Activated naive CD4-positive, alpha-beta T cell (primary cell): ENCODE data around the gene AGAP1.

Experiments used
- DNase-seq, 4 experiments: peaks; one replicate each; lab custom pipeline; 2025; lab: John Stamatoyannopoulos, UW

The AGAP1 gene

DNA sequence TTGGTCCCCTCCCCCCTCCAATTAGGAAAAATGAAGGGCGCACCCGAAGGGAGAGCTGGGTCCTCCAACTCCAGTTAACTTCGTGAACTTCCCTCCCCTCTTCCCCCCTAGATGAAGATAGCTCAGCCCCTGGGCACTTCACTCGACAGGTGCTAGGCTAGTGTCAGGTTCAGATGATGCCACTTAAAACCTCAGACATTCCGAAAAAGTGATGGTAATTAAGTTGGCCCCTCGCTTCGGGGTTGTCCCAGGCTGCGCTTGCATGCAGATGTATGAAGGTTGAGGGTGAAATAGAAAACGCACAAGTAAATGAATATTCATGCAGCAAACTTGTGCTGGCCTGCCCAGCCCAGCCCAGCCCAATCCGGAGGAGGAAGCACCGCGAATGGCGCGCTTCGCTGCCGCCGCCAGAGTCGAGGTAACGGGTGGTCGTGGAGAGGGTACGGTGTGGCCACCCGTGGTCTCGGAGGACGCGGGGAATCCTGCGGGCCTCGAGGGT, 677.4 kb downstream of the AGAP1 start:
- no peak for DNase-seq

DNA sequence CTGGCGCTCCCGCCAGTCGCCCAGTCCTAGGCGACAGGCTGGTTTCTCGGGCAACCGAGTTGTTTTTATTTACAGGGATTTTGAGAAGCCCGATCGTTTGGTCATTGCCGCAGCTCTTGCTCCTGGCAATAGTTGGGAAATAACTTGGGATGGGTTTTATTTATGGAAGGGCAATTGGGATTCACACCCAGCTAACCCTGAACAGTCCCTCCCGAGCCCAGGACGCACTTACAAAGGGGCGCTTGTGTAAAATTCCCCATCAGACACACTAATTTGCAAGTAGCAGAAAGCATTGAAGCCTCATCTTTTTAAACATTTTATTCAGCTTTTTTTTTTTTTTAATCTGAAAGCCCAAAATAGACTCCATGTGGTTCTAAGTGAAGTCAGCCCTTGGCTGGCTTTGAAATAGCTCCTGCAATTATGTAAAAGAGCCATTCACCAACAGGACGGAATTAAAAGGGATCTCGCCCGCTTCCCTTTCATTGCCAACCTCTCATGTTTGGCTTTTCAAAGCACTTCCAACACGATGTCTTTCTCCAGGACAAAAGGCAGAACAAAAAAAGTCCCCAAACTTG, 677.9 kb downstream of the AGAP1 start:
- DNase-seq: no peak

- DNase-seq: no peak
Observed at GRCh38 chr2:236172255-236173035, 678.6 kb downstream of the AGAP1 start.

DNA sequence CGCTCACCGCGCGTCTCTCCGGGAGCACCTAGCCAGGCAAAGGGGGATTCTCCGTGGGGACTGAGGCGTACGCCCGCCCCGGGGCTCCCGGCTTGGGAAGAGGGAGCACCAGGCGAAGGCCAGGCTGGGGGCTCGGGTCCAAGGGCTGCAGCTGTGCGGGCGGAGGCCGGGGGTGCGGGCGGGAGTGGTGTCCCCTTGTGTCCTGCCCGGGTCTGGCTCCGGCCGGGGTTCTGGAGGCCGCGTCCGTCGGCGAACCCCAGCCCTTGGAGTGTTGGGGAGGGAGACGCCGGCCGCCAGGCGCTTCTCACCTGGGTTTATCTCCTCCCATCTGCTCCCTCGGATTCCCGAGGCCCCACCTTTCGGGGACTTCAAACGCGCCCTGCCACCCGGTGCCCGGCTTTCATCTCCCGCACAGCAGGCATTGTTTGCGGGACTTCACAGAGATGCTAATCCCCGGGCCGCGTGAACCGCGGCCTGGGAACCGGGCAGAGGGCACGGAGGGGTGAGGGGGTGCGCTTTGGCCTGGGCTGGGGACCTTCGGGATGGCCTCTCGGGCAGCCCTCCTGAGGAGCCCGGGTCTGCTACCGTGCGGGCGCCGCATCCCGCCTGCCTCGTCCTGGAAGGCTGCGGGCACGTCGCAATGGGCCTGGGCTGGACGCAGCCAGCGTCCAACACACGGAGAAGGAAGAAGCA, 679.3 kb downstream of the AGAP1 start:
- DNase-seq: no peak

GRCh38 chr2:236173729-236174607, 680.1 kb downstream of the AGAP1 start:
- no peak for DNase-seq

DNA sequence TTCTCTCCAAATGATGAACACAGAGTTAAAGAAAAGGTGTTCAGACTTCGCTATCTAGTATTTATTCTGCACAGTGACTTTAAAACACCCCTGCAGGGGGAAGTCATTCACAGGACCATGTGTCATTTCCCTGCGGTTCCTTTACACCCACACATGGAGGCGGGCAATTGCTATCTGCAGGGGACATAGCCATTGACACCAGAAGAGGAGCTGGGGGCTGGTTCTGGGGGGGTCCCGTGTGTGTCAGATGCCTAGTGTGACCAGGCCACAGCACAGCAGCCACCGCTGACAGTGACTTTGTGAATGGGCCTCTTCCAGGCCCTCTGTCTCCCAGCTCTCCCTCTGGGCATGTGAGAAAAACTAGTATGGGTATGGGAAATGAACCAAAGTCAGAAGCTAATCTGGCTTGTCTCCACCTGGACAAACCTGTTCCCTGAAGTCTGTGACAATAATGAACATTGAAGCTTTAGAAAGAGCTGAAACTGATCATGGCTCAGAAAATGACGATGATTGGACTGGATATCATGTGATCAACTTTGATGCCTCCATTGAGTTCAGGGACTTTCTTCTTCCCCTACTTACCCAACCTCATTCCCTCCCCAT, 681.8 kb downstream of the AGAP1 start:
- no peak for DNase-seq

DNA sequence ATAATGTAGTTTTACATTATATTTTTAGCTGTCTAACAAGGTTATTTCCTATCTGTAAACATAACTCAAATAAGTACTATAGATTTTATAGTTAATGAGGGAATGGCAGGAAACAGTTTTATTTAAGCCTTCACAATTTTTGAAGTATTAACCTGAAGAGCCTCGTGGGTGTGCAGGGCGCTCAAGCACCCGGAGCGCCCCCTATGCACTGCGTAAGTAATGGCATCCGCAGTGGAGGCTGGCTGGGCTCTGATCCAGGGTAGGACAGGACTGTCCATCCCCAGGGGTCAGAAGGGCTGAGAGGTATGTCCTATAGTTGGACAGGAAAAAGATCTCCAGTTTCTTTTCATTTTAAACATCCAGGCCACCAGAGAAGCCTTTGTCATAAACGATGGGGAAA, 682.6 kb downstream of the AGAP1 start:
- DNase-seq: no peak

DNA sequence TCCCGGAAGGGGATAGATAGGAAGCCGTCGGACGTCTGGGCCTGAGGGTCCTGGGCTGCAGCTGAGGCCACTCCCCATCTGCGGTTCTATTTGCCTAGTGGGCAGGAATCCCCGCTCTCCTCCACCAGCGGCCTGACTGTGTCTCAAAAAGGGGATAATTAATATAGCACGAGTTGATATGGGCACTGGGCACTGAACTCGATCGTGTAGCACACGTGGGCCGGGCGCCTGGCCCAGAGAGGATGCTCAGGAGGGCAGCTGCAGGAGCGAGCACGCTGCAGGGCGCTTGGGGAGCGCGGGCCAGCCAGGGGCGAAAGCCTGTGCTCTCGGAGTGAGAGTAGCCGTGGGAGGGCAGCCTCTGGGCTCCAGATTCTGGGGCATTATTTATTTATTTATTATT, 683.1 kb downstream of the AGAP1 start:
- no peak for DNase-seq

GRCh38 chr2:236177604-236177966, 683.7 kb downstream of the AGAP1 start:
- DNase-seq: no peak

GRCh38 chr2:236177967-236178889, 684.4 kb downstream of the AGAP1 start:
- DNase-seq: no peak

DNA sequence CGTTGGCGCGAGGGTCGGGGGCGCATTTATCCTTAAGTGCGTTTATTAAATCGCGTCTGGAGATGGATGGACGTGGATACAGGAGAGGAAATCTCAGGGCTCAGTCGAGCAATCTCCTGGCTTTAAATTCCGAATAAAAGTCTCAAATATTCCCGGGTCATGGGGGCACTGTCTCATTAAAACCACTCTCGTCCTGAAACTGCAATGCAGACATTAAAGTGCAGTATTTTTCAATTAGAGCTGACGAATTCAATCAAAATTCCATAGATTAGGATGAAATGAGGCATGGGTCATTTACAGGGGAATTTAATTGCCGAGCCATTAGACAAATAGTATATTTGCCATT, 685.0 kb downstream of the AGAP1 start:
- no peak for DNase-seq

DNA sequence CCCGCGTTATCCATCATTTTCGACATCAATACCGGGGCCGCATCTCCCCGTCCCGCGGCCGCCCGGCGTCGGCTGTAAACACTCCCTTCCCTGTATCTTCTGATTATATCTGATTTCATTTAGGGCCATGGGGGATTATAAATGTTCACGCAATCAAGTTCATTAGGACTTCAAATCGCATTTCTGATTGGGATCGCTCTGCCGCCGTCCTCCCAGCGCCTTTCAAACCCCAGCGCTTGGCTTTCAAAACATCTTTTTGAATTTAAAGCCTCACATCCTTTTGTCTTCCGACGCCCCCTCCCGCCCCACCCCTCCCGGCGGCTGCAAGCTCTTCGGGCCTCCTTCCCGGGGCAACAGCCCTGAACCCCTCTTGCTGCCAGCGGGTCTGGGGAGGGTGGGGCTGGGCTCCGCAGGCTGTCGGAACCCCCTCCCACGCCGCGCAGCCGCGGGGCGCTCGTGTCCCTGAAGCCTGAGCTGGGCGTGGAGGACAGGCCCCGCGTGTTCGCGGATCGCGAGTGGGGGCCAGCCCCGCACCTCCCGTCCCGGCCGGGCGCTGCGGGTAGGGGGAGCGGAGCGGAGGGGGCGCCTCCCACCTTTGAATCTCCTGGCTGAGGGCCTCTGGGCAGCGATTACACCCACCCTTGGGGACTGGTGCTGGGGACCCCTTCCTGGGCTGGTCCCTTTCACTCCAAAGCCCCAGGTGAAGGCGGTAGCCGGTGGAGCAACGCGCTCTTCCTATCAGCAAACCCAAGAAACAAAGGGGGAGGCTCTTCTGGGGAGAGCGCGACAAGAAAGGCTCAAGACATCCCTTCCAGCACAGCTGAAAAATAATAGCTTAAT, 685.6 kb downstream of the AGAP1 start:
- no peak for DNase-seq

DNA sequence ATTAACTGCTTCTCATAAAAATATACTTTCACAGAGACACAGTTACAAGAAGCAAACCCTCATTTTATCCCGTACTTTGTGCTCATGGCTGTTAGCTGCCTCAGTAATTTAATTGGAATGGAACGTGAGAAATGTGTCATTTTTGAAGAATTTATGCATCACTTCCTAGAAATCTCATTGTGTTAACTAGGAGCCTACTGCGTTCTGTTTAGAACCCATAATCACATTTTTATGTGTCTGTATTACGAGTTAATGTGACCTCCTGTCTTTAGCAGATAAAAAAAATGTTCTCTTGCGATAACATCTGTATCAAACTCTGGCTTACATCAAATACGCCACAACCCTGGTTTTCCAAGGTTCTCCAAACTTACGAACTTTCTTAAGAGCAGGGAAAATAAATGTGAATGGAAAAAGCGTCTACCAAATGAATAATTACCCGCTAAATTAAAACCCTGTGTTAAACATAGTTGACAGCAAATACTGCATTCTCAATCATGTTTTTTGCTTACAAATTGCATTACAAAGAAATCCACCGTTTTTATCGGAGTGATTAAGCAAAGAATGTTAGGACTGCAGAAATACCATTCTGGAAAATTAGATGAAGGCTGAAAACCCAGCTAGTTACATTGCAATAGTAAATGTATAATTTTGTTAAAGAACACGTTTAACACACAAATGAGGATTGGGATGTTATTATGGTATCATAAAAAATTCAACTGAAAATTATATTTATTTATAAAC, 686.4 kb downstream of the AGAP1 start:
- no peak for DNase-seq

DNA sequence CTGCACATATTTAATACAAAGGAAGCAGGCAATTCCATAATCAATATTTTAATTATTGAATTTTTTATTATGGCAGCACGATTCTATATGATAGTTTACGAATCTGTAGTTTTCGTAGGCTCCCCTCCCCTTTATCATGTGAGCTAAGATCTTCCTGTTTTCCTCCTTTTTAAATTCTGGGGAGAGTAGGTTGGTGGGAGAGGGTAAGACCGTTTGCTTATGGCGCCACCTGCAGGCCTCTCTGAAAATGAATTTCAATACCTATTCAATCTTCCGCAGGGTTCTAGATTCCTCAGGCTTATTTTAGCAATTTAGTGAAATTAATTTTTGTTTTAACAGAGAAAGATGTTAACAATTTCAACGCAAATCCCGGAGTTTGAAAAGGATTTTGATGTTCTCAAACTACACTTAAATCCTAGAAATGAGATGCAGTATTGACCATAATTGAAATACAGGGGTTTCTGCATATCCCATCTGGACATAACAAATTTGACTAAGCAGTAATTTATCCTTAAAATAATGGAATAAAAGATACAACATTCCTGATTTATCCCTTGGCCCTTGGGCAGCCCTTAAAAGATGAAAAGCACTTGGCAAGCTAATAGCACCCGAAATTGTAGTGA, 687.1 kb downstream of the AGAP1 start:
- no peak for DNase-seq
